Measurements from ENCODE around the gene PSMB10.
A peak's percentile ranks its signal among the peaks of the same experiment; 100 is the strongest.

The PSMB10 gene

GRCh38 chr16:67884684-67885083 lies 52.0 kb downstream of the PSMB10 start, which contains the start of gene NRN1L (continued):
- TF ChIP-seq PRDM2 (tag by site-specific recombination; IDR thresholded peaks at IDR 0.05; ENCODE audit: borderline replicate concordance), result no peak
- TF ChIP-seq BCL11B (tag by site-specific recombination; IDR thresholded peaks at IDR 0.05; ENCODE audit: low read depth), result no peak
- TF ChIP-seq ZBTB20 (tag by site-specific recombination; IDR thresholded peaks at IDR 0.05), result no peak
- no peak for TF ChIP-seq ZNF548 (tag by site-specific recombination; IDR thresholded peaks at IDR 0.05)
- TF ChIP-seq ZNF10 (tag by site-specific recombination; IDR thresholded peaks at IDR 0.05), result peak; percentile 83
- peak; percentile 70 for TF ChIP-seq ZBTB17 (tag by site-specific recombination; IDR thresholded peaks at IDR 0.05)
- peak; percentile 79 for TF ChIP-seq SP2 (tag by site-specific recombination; IDR thresholded peaks at IDR 0.05)
- peak; percentile 19; the same call in 1 of the 2 replicates for TF ChIP-seq KLF8 (tag by site-specific recombination; IDR thresholded peaks at IDR 0.05)
- TF ChIP-seq GLIS1 (tag by site-specific recombination; IDR thresholded peaks at IDR 0.05), result no peak
- 0 out of 2 replicates have a peak, but pooled peaks have one; percentile 23 for TF ChIP-seq ZEB2 (tag by site-specific recombination; IDR thresholded peaks at IDR 0.05)
- TF ChIP-seq ZNF274 (IDR thresholded peaks at IDR 0.05; ENCODE audit: low read length), result no peak
- TF ChIP-seq ZNF274 (tag by site-specific recombination; IDR thresholded peaks at IDR 0.05; ENCODE audit: borderline replicate concordance), result no peak
